HUES6 (cell line): ENCODE data around the gene CD163.

Experiments used
- H3K27ac ChIP-seq: 2 replicates; pipeline ENCODE4 v1.7.0; 2013; ENCODE audit warnings: low read depth, mild to moderate bottlenecking, low read length, inconsistent platforms
- H3K27me3 ChIP-seq: 2 replicates; pipeline ENCODE4 v1.6.1; 2013; ENCODE audit warnings: low read length; ENCODE audit not compliant: control insufficient read depth, insufficient read depth
- H3K36me3 ChIP-seq: 2 replicates; pipeline ENCODE4 v1.6.1; 2013; ENCODE audit warnings: low read length; ENCODE audit not compliant: control insufficient read depth, insufficient read depth
- H3K4me1 ChIP-seq: 2 replicates; pipeline ENCODE4 v1.6.1; 2013; ENCODE audit warnings: low read length; ENCODE audit not compliant: control insufficient read depth, insufficient read depth
- H3K4me3 ChIP-seq: 2 replicates; pipeline ENCODE4 v1.5.1; 2013; ENCODE audit warnings: low read depth, low read length
- H3K9ac ChIP-seq: one replicate; pipeline ENCODE4 v1.6.1; 2013; ENCODE audit warnings: mild to moderate bottlenecking, low read length
- H3K9me3 ChIP-seq: 2 replicates; pipeline ENCODE4 v1.6.1; 2013; ENCODE audit warnings: low read depth, low read length; ENCODE audit not compliant: control insufficient read depth, insufficient read depth

The CD163 gene

GRCh38 chr12:7431993-7432685 is 71.4 kb downstream of the CD163 start:
- Histone ChIP-seq H3K9me3 (no peaks in the 10 kb centered on the region), H3K9ac (no peak overlapping the region), H3K36me3 (no peaks in the 10 kb centered on the region), H3K27me3 (no peaks in the 10 kb centered on the region), H3K4me3 (no peak overlapping the region), H3K27ac (no peak overlapping the region), H3K4me1 (peaks cover 10% of the 10 kb centered on the region)
